Cortex of kidney (tissue), 1 donor: ENCODE measurements around the gene TXNL4A.

Experiments
- DNase-seq: peaks from one replicate; lab custom pipeline; 2025; lab: John Stamatoyannopoulos, UW

The TXNL4A gene

DNA sequence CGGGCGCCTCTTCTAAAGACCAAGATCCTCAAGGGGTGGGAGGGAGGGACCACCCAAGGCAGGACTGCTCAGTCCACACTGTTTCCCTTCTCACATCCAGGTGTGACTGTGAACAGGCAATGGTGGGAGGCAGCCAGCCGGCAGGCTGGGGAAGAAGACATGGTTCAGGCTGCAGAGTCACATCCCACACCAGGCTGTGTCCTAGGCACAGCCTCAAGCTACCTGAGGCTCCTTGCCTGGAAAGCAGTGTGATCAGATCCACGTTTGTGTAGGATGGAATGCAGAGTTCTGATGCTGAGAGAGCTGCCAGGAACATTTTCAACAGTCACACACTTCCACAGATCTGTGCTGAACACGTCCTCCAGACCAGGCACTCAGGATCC lies 53.3 kb downstream of the TXNL4A start:
- no peak for DNase-seq

DNA sequence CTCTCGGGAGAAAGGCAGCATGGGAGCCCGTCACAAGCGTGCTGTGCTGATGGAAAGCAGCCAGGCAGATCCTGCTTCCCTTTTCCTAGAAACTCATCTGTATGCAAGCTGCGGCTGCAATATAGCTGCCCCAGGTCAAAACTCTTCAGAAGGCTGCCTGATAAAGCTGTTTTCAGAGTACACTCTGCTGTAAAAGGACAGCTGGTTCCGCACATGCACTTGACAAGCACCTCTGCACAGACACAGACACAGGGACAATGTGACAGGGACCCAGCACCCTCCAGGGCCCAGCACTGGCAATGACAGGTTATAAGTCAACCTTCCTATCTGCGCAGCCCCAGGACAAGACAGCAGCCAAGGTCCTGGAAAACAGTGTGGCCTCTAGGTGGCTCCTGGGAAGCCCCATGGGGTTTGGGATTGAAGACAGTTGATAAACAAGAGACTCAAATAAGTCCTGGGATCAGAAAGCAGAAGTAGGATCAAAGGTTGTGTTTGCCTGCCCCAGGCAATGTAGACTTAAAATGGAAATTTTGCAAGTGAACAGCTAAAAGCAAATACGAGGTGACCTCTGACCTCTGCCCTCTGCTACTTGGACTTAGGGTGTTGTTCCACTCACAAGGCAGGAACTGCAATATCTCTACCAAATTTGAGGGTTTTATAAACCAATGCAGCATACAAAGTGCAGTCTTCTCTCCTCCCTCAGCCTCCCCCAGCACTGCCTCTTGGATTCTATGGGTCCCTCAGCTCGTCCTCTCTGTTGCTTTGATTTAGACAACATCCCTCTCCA lies 53.9 kb downstream of the TXNL4A start:
- DNase-seq, result no peak

DNA sequence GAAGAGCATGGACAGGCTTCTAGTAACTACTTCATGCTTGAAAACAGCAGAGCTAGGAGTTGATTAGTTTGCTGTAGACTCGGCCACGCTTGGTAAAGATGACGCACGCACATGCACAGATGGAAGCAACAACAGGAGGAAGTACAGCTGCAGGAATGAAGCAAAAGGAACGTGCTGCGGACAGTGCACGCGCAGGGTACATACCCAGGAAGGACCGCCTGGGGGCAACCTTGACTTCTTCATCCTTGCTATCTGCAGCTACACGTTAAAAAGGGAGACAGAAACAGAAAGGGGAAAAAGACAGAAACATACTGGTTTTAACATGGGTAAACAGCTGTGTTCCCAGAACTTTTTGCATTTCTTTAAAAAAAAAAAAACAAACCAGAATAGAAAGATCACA lies 54.6 kb downstream of the TXNL4A start:
- DNase-seq, result no peak

DNA sequence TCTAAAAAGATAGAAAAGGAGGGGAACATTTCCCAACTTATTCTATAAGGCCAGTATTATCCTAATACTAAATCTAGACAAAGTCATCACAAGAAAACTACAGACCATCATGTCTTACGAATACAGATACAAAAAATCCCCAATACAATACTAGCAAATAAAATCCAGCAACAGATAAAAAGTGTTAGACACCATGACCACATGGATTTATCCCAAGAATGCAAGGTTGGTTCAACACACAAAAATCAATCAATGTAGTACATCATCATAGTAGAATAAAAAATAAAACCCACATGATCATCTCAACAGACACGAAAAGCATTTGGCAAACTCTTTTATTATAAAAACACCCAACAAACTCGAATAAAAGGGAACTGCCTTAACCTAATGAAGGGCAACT lies 55.5 kb downstream of the TXNL4A start:
- no peak for DNase-seq

DNA sequence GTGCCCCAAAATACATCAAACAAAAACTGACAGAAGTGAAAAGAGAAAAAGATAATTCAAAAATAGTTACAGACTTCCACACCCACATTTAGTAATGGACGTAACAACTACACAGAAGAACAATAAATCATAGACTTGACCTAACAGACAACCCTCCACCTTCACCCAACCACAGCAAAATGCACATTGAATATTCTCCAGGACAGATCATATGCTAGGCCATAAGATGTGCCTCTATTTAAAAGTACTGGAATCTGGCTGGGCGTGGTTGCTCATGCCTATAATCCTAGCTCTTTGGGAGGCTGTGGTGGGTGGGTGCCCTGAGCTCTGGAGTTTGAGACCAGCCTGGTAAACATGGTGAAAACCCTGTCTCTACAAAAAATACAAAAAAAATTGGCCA lies 56.9 kb downstream of the TXNL4A start:
- DNase-seq, result no peak

DNA sequence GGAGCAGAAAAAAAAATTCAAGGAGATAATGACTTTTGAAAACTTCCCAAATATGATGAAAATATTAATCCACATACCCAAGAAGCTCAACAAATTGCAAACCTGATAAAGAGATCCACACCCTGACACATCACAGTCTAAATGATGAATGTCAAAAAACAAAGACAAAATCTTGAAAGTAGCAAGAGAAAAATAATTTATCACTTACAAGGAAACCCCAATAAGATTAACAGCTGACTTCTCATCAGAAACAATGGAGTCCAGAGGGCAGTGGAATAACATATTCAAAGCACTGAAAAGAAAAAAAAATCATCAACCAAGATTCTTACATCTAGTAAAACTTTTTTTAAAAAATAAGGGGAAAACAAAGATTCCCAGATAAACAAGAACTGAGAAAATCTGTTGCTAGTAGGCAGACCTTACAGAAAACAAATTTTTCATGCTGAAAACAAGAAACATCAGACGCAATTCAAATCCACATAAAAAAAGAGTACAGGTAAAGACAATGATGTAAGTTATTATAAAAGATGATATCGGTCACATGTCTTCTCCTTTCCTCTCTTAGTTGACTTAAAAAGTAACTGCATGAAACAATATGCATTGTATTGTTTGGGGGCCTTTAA lies 58.2 kb downstream of the TXNL4A start:
- no peak for DNase-seq

DNA sequence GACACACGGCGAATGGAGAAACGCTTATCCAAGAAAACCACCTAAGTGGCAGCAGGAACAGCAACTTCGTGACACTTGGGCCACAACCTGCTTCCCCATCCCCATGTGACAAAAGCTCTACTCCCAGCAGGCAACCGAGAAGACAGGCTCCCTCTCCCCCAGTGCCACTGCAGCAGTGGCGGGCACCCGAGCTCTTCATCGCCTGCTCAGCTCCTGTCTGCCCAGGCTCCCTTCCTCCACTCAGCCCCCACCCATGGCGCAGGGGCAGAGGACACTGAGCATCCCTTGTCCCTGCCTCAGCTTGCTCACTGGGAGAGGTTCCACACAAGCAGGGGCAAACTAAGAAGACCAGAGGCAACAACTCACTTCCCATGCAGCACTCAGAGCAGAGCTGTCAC lies 59.8 kb downstream of the TXNL4A start:
- no peak for DNase-seq

DNA sequence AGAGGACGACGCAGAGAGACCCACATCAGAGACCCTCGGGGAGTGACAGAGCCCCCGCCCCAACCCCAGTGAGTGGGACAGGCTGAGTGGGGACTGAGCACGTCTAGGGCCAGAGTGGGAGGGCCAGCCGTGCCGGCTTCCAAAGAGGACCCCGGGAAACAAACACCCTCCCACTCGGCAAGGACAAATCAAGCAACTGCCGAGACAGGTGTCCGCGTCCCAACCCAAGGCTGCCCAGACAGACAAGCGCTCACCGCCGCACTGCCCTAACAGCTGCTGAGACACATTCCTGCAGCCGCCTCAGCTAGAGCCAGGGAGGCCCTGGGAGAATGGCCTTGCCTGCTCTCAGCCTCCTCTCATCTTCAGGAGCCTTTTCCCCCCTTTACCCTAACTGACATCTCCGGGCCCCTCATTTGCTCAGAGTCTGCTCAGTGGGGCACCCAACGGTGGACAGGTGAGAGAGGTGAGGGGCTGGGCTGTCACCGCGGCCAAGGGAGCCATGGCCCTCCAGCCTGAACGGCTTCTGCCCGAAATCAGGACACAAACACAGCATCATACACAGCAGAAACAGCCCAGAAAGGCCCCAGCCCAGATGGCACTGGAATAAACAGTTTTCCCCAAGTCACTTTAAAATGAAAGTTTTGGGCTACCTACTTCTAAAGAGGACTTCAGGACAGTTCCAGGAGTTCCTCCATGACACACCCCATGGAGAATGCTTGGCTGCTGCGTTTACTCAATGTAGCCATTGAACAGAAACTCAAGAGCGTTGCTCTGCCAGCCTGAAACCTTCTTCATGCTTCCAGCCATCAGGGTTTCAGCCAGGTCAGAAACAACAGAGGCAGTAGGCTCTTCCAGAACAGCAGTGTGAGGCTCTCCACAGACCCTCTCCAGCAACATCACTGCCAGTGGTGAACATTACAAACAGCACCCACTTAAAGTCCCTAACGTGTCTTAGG lies 60.5 kb downstream of the TXNL4A start:
- no peak for DNase-seq

DNA sequence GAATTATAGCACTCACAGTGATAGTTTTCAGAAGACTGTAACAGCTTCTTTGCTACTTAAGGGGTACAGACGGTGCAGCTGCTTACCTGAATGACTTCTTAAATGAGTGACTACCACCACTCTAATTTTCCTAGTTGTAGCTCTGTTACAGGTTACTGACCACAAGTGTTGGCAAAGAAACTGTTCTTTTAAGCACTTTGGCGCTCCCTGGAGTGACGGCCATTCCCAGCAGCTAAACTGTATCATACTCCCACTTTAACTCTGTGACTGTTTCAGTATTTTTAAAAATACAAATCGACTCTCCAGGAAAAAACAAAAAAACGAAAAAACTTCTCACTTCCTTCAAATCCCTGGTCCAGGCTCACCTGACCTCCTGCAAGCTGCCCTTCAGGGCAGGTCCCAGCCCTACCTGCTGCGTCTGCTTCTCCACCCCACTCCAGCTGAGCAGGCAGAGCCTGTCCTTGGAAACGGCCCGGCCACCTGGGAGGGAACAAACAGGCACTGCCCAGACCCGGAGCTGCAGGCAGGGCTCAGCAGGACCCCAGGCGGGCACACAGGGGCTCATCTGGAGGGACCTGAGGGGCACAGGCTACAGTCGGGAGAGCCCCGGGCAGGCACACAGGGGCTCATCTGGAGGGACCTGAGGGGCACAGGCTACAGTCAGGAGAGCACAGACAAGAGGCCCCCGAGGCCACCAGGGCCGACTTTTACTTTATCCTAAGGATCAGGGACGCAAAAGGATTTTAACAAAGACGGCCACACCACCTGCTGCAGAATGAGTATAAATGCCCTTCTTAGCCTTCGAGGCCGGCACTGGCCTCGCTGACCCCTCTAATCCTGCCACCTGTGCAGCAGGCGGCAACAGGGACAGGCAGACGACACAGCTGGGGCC lies 61.4 kb downstream of the TXNL4A start:
- no peak for DNase-seq

DNA sequence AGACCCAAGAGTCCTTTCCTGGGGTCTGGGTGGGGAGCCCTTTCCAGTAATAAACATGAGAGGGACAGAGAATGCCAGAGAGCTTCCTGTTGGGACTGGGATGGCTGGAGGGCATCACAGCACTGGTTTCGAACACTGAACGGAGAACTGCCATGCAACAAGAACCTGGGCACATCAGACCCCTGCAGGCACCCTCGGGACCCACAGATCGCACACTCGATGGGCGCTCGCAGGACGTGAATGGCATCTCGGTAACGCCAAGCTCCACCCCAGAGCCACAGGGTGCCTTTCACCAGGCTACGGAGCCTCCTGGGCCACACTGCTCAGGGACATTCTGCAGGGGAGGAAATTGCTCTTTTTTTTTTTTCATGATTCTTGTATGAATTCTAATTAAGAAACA lies 62.1 kb downstream of the TXNL4A start:
- DNase-seq, result no peak

DNA sequence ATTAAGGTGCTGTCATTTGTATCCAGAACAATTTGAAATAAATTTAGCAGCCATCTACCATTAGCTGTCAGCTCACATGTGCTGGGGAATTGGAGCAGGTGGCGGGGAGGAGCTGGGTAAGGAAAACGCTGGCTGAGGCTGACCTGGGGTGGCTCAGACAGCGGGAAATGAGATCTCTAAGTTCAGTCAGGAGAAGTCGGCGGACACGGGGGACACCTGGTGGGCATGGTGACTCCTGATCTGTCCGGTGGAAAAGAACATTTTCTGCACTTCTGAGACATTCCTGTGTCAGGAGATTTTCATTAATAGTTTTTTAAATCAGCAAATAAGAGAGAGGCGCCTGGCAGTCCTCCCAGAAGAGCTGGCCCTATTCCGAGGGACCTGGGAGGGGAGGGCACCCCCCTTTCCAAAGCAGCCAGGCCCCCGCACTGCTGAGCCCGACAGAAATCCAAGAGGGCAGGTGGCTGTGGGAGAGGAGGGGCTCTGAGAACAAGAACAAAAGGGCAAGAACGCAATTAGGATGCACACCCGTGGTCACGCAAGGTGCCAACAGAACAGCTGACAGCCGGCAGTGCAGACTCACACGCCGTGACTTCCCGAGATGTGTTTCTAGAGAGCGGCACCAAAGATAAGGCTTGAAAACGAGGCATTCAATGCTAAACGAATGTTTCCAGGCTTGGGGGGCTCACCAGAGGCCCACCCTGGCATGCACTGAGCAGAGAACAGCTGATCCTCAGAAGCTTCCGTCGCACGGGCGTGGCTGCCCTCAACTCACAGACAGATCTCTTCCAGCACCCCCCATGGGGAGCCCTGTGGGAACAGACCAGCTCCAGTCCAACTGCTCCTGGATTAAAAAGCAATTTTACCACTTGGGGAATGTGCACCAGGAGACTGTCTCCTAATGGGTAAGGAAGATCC lies 63.3 kb downstream of the TXNL4A start:
- no peak for DNase-seq

DNA sequence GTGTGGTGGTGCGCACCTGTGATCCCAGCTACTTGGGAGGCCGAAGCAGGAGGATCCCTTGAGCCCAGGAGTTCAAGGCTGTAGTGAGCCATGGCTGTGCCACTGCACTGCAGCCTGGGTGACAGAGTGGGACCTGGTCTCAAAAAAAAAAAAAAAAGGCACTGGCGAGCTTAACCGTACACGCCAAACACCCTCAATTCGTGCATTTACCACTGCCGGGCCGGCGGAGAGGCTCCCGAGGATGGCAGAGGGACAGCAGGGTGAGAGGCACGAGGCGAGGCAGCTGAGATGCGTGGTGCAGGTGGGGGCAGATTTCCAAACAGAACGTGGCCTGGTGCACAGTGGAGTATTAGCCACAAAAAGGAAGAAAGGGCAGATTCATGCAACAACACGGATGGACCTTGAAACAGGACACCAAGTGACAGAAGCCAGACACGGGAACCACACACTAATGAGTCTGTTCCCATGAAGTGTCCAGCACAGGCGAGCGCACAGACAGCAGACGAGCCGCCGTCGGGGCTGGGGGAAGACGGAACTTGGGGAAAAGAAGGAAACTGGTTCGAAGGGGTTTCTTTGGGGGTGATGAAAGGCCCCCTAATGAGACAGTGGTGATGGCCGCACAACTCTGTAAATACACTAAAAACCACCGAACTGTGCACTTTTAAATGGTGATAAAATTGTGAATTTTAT lies 64.3 kb downstream of the TXNL4A start:
- no peak for DNase-seq

DNA sequence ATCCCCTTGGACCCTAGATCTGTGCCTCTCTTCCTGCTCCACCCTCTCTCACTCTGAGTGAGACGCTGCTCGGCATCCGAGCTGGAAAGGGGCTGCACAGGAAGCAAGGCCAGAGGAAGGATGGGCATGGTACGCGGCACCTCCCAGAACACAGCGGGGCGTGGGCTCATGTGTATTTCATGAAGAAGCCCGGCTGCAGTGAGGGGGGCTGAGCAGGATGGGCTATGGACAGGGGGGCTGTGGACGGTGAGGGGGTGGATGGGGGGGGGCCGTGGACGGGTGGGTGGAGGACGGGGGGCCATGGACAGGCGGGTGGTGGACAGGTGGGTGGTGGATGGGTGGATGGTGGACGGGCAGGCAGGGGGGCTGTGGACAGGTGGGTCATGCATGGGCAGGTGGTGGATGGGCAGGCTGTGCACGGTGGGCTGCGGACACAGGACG lies 65.4 kb downstream of the TXNL4A start:
- DNase-seq, result no peak

DNA sequence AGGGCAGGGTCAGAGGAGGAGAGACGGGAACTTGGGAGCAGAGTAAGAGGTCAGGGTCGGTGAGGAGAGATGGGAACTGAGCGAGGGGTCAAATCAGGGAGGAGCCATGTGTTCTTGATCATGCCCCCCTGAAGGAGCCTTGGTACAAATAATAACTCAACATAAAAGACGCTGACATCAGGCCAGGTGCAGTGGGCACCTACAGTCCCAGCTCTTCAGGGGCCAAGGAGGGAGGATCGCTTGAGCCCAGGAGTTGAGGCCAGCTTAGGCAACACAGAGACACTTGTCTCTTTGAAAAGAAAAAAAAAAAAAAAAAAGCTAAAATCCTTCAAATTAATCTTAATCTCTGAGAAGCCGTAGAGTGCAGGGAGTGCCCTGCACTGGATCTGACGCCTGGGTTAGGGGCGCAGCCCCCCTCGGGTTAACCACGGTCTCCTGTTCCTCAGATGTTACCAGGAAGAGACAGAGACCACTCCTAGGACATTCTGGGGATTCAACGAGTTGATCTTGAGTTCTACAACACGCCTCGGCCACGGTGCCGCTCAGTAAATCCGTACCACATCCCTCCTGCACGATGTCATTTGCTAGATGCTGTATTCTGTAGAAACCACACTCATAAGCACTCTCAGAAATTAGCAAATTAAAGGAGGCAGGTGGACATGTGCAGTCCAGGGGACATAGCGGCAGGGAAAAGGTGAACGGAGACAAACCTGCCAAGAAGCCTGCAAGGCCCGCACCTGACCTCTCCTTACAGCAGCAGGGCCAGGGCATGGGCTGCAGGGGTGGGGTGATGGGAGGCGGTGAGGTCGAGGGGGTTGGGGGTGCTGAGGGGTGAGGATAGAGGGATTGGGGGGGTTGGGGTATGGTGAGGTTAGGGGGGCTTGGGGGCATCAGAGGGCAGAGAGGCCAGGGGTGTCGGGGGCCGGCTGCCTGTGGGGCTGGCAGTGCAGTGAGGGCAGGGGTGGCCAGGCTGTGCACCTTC lies 66.1 kb downstream of the TXNL4A start:
- no peak for DNase-seq
